Lung (tissue), 12 donors: ENCODE results near the gene APLP1. TPM values are rescaled to one million over a fixed set of nuclear protein-coding genes. Genes with fewer than 3 reads are reported as not detected.

Experiments used
- ATAC-seq: fragments of 200-7000 bp; cut with Tn5 transposase; one replicate; pipeline ENCODE4 v1.9.1; 2020; ENCODE audit warnings: moderate number of reproducible peaks; ENCODE audit not compliant: insufficient read depth, low FRiP score
- DNase-seq, 3 donors: peaks; one replicate each; pipeline ENCODE4 v3.0.0-alpha.2; 2013 to 2017
- H3K27ac ChIP-seq, 2 donors: one replicate each; pipeline ENCODE4 v1.5.1; 2013; ENCODE audit warnings: mild to moderate bottlenecking in 2 of 2, moderate library complexity in 2 of 2, control low read depth in 1 of 2, inconsistent platforms in 1 of 2, low read depth in 1 of 2, low read length in 1 of 2
- H3K27me3 ChIP-seq, 3 donors: one replicate each; pipeline ENCODE4 v1.5.1; 2013; ENCODE audit warnings: low read length in 2 of 3; ENCODE audit not compliant: control insufficient read depth in 3 of 3, insufficient read depth in 3 of 3
- H3K36me3 ChIP-seq, 4 donors: one replicate each; pipeline ENCODE4 v1.5.1; 2013; ENCODE audit warnings: low read length in 4 of 4, mild to moderate bottlenecking in 1 of 4, moderate library complexity in 1 of 4; ENCODE audit not compliant: control insufficient read depth in 4 of 4, insufficient read depth in 4 of 4
- H3K4me1 ChIP-seq, 5 donors: one replicate each; pipeline ENCODE4 v1.5.1; 2013; ENCODE audit warnings: low read length in 5 of 5, mild to moderate bottlenecking in 2 of 5, moderate library complexity in 1 of 5; ENCODE audit not compliant: control insufficient read depth in 5 of 5, insufficient read depth in 5 of 5
- H3K4me3 ChIP-seq: one replicate; pipeline ENCODE4 v1.5.1; 2013; ENCODE audit warnings: mild to moderate bottlenecking, control low read depth, moderate library complexity
- H3K9ac ChIP-seq, 2 donors: one replicate each; pipeline ENCODE4 v1.5.1; 2013; ENCODE audit warnings: low read length in 2 of 2, control low read depth in 1 of 2; ENCODE audit not compliant: insufficient read depth in 1 of 2
- H3K9me3 ChIP-seq, 4 donors: one replicate each; pipeline ENCODE4 v1.5.1; 2013; ENCODE audit warnings: low read length in 3 of 4, mild to moderate bottlenecking in 1 of 4, moderate library complexity in 1 of 4; ENCODE audit not compliant: control insufficient read depth in 4 of 4, insufficient read depth in 3 of 4
- CTCF ChIP-seq: IDR thresholded peaks from 2 replicates; pipeline ENCODE4 v1.5.1; 2012; ENCODE audit warnings: mild to moderate bottlenecking; ENCODE audit errors: control extremely low read depth, extremely low read depth
- WGBS, 2 donors: extraction: QIAGEN DNeasy Blood & Tissue Kit; methylation state at CpG; one replicate each; pipeline ENCODE4 v1.1.7; 2013; 5-methylcytosine and 5-hydroxymethylcytosine counted together
- polyA plus RNA-seq, 2 donors: library from polyadenylated mRNA; stranded (reverse); fragments of 200-250 nt; gene quantifications; one replicate each; pipeline ENCODE4 v1.2.1, GENCODE V29; 2013
- total RNA-seq, 2 donors: library from RNA; depleted of rRNA in 1 of 2; stranded (reverse); fragments of >200 nt in 1 of 2; gene quantifications; one replicate each; pipeline ENCODE4 v1.2.1, GENCODE V29; 2014 to 2021
- donor health status: control.
- donor health status: control.
- donor health status: Bipolar disorder and iron deficiency.
- donor health status: healthy.
- donor health status: DM: yes; HTN: yes; CAD: no.

Gene APLP1
- total and polyA plus RNA-seq, 4 donors, result 0.94 to 6.5 (median 2.0) TPM

GRCh38 chr19:35872180-35872579 is 3.8 kb downstream of the APLP1 start:
- H3K27ac ChIP-seq, result no peak overlapping the region
- H3K9ac ChIP-seq, result no peak overlapping the region
- DNase-seq, result no peak
- H3K36me3 ChIP-seq, result no peaks in the 10 kb centered on the region
- 83 to 91% methylated on average over 5 of the region's 5 CpGs for WGBS, 2 donors
- no peaks in the 10 kb centered on the region for H3K27me3 ChIP-seq
- no peak for ATAC-seq
- H3K9me3 ChIP-seq, result no peaks in the 10 kb centered on the region
- TF ChIP-seq CTCF, result no peak
- H3K4me1 ChIP-seq, result peaks cover 0 to 16% (median 0%) of the 10 kb centered on the region in 5 donors
- H3K4me3 ChIP-seq, result no peak overlapping the region

DNA sequence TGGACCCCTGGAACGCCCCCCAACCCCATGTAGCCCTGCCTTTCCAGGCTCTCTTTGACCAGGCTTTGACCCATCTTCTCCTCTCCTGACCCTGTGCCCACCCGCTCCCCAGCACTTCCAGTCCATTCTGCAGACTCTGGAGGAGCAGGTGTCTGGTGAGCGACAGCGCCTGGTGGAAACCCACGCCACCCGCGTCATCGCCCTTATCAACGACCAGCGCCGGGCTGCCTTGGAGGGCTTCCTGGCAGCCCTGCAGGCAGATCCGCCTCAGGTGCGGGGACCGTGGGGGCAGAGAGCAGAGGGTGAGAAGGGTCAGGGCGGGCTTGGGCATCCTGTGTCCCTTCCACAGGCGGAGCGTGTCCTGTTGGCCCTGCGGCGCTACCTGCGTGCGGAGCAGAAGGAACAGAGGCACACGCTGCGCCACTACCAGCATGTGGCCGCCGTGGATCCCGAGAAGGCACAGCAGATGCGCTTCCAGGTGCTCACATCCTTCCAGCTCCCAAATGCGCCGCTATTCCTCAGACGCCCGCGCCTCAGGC is 6.1 kb downstream of the APLP1 start:
- H3K27me3 ChIP-seq, result no peaks in the 10 kb centered on the region
- no peak for TF ChIP-seq CTCF
- 92 to 93% methylated on average over 32 of the region's 32 CpGs for WGBS, 2 donors
- H3K4me1 ChIP-seq, result peaks cover 0 to 8% (median 0%) of the 10 kb centered on the region in 5 donors
- no peak overlapping the region for H3K4me3 ChIP-seq
- no peak overlapping the region for H3K27ac ChIP-seq
- no peaks in the 10 kb centered on the region for H3K36me3 ChIP-seq
- H3K9ac ChIP-seq, result no peak overlapping the region
- ATAC-seq, result no peak
- no peaks in the 10 kb centered on the region for H3K9me3 ChIP-seq
- no peak for DNase-seq

- Histone ChIP-seq H3K9me3 (no peaks in the 10 kb centered on the region), H3K4me1 (no peaks in the 10 kb centered on the region), H3K27me3 (no peaks in the 10 kb centered on the region), H3K4me3 (no peak overlapping the region), H3K27ac (no peak overlapping the region), H3K9ac (no peak overlapping the region), H3K36me3 (no peaks in the 10 kb centered on the region)
- DNase-seq (no peak), ATAC-seq (no peak)
- WGBS, 2 donors, result 50 to 53% methylated on average over 23 of the region's 23 CpGs
- TF ChIP-seq CTCF, result no peak
Measured at GRCh38 chr19:35879068-35879467, 10.7 kb downstream of the APLP1 start.

- H3K4me1 ChIP-seq, result no peaks in the 10 kb centered on the region
- no peaks in the 10 kb centered on the region for H3K27me3 ChIP-seq
- no peak overlapping the region for H3K27ac ChIP-seq
- TF ChIP-seq CTCF, result no peak
- H3K36me3 ChIP-seq, result no peaks in the 10 kb centered on the region
- 3 to 4% methylated on average over 28 of the region's 28 CpGs for WGBS, 2 donors
- ATAC-seq (peak; percentile 95), DNase-seq (peak; percentile 90 to 91 (median 90))
- H3K9me3 ChIP-seq, result no peaks in the 10 kb centered on the region
- no peak overlapping the region for H3K4me3 ChIP-seq
- no peak overlapping the region for H3K9ac ChIP-seq
Measured at GRCh38 chr19:35879770-35880317, 11.5 kb downstream of the APLP1 start.
